Neuronal stem cell (in vitro differentiated cells): ENCODE measurements around the gene FUT3.
A peak's percentile ranks its signal among the peaks of the same experiment; 100 is the strongest.
"Not testable (repeated sequence)": the region's sequence is repeated elsewhere in the genome, so short reads cannot be mapped to it uniquely, and the experiment has no call there.

Source experiments
- DNase-seq: peaks from one replicate; pipeline ENCODE4 v3.0.0-alpha.2; 2013; ENCODE audit warnings: low spot score
- H2AFZ ChIP-seq: one replicate; pipeline ENCODE4 v1.6.1; 2013; ENCODE audit warnings: mild to moderate bottlenecking, low read length, inconsistent platforms
- H2AK5ac ChIP-seq: 2 replicates; pipeline ENCODE4 v1.6.1; 2013; ENCODE audit warnings: low read depth, mild to moderate bottlenecking, inconsistent platforms, low read length, moderate library complexity, mixed read lengths
- H2BK120ac ChIP-seq: 2 replicates; pipeline ENCODE4 v1.6.1; 2013; ENCODE audit warnings: low read depth, mild to moderate bottlenecking, inconsistent platforms, low read length, moderate library complexity, mixed read lengths
- H2BK12ac ChIP-seq: one replicate; pipeline ENCODE4 v1.6.1; 2013; ENCODE audit warnings: low read length, inconsistent platforms
- H2BK15ac ChIP-seq: 2 replicates; pipeline ENCODE4 v1.6.1; 2013; ENCODE audit warnings: mild to moderate bottlenecking, low read length, inconsistent platforms, mixed read lengths
- H2BK5ac ChIP-seq: one replicate; pipeline ENCODE4 v1.6.1; 2013; ENCODE audit warnings: inconsistent platforms, mild to moderate bottlenecking, low read length, moderate library complexity
- H3K14ac ChIP-seq: one replicate; pipeline ENCODE4 v1.6.1; 2013; ENCODE audit warnings: low read length, inconsistent platforms
- H3K18ac ChIP-seq: 2 replicates; pipeline ENCODE4 v1.6.1; 2013; ENCODE audit warnings: low read length, inconsistent platforms
- H3K23ac ChIP-seq: 2 replicates; pipeline ENCODE4 v1.6.1; 2013; ENCODE audit warnings: low read depth, mild to moderate bottlenecking, mixed read lengths, low read length, inconsistent platforms; ENCODE audit not compliant: poor library complexity
- H3K27ac ChIP-seq: replicated peaks from 3 replicates; pipeline ENCODE4 v1.5.1; 2013; ENCODE audit warnings: low read length, inconsistent platforms
- H3K27me3 ChIP-seq, 3 experiments: 2 replicates each; pipeline ENCODE4 v1.6.1; 2013; ENCODE audit warnings: low read length in 3 of 3, mild to moderate bottlenecking in 2 of 3, inconsistent platforms in 1 of 3, low read depth in 1 of 3, mixed read lengths in 1 of 3, moderate library complexity in 1 of 3; ENCODE audit not compliant: control insufficient read depth in 3 of 3, insufficient read depth in 3 of 3
- H3K36me3 ChIP-seq, 2 donors: replicated peaks in 1 of 2; 2 replicates each; pipeline ENCODE4 v1.6.1; 2013; ENCODE audit warnings: low read length in 2 of 2; ENCODE audit not compliant: control insufficient read depth in 2 of 2, insufficient read depth in 2 of 2
- H3K4ac ChIP-seq: 2 replicates; pipeline ENCODE4 v1.6.1; 2013; ENCODE audit warnings: inconsistent platforms, mild to moderate bottlenecking, low read length, moderate library complexity
- H3K4me1 ChIP-seq, 2 donors: 1 replicate in 1 of 2; 2 replicates in 1 of 2; pipeline ENCODE4 v1.6.1; 2013; ENCODE audit warnings: low read length in 2 of 2, low read depth in 1 of 2; ENCODE audit not compliant: control insufficient read depth in 2 of 2, insufficient read depth in 1 of 2
- H3K4me2 ChIP-seq: one replicate; pipeline ENCODE4 v1.6.1; 2013; ENCODE audit warnings: mild to moderate bottlenecking, low read length, inconsistent platforms; ENCODE audit not compliant: insufficient read depth, poor library complexity, severe bottlenecking
- H3K4me3 ChIP-seq, 2 donors: 2 replicates each; pipeline ENCODE4 v1.5.1; 2013; ENCODE audit warnings: low read length in 2 of 2, mild to moderate bottlenecking in 2 of 2, inconsistent platforms in 1 of 2, moderate library complexity in 1 of 2
- H3K79me1 ChIP-seq: one replicate; pipeline ENCODE4 v1.6.1; 2013; ENCODE audit warnings: low read depth, mild to moderate bottlenecking, inconsistent platforms, low read length, moderate library complexity
- H3K9ac ChIP-seq: one replicate; pipeline ENCODE4 v1.6.1; 2013; ENCODE audit warnings: mild to moderate bottlenecking, low read depth, low read length, inconsistent platforms; ENCODE audit not compliant: poor library complexity
- H3K9me3 ChIP-seq, 2 donors: replicated peaks in 1 of 2; 2 replicates each; pipeline versions ENCODE3 to v1.6.1; 2013; ENCODE audit warnings: low read length in 2 of 2, mild to moderate bottlenecking in 2 of 2, inconsistent platforms in 1 of 2, low read depth in 1 of 2, mixed read lengths in 1 of 2, moderate library complexity in 1 of 2; ENCODE audit not compliant: control insufficient read depth in 2 of 2, insufficient read depth in 1 of 2
- H4K8ac ChIP-seq: one replicate; pipeline ENCODE4 v1.6.1; 2013; ENCODE audit warnings: low read depth, mild to moderate bottlenecking, inconsistent platforms, low read length, moderate library complexity
- H4K91ac ChIP-seq: one replicate; pipeline ENCODE4 v1.6.1; 2013; ENCODE audit warnings: low read length, low read depth, mild to moderate bottlenecking, inconsistent platforms; ENCODE audit not compliant: poor library complexity
- WGBS, 2 donors: extraction: QIAGEN DNeasy Blood & Tissue Kit; methylation state at CpG; one replicate each; pipeline ENCODE4 v1.1.7; 2013; ENCODE audit warnings: missing lambda C conversion rate in 2 of 2, mixed read lengths in 1 of 2; ENCODE audit not compliant: insufficient read length in 2 of 2, insufficient replicate concordance in 1 of 2; ENCODE audit errors: extremely low coverage in 2 of 2; 5-methylcytosine and 5-hydroxymethylcytosine counted together

FUT3 gene

GRCh38 chr19:5877427-5877826 lies 26.2 kb upstream of the FUT3 start:
- DNase-seq = no peak
- Histone ChIP-seq H2BK12ac (no peak overlapping the region), H3K4ac (no peak overlapping the region), H4K8ac (no peak overlapping the region), H3K36me3 (no peaks in the 10 kb centered on the region), H3K27me3 (no peaks in the 10 kb centered on the region), H2AK5ac (peak overlapping the region; percentile 94), H3K27ac (peak overlapping the region; percentile 71), H2BK15ac (peak overlapping the region; percentile 30), H3K79me1 (no peaks in the 10 kb centered on the region), H2BK5ac (no peak overlapping the region), H3K9me3 (peaks cover 0 to 2% of the 10 kb centered on the region in 2 donors), H3K23ac (no peak overlapping the region), H3K18ac (peak overlapping the region; percentile 35), H2AFZ (no peak overlapping the region), H4K91ac (no peak overlapping the region), H3K4me1 (peaks cover 20 to 21% of the 10 kb centered on the region in 2 donors), H3K4me3 (no peak overlapping the region), H3K9ac (no peak overlapping the region), H2BK120ac (no peak overlapping the region), H3K14ac (no peak overlapping the region), H3K4me2 (no peak overlapping the region)
- WGBS, 2 donors = no CpG with 5 or more reads among the region's 8 CpGs

- Histone ChIP-seq H3K18ac (peak overlapping the region; percentile 38), H3K4me1 (peaks cover 2 to 14% of the 10 kb centered on the region in 2 donors)
- not testable (repeated sequence) for H3K4me3 ChIP-seq, H3K14ac ChIP-seq, H2BK12ac ChIP-seq, H3K4ac ChIP-seq, H2AFZ ChIP-seq, H3K27ac ChIP-seq, H3K9me3 ChIP-seq, H3K36me3 ChIP-seq, H2AK5ac ChIP-seq, H4K91ac ChIP-seq, H3K27me3 ChIP-seq, H2BK15ac ChIP-seq, H4K8ac ChIP-seq, H3K23ac ChIP-seq, H3K9ac ChIP-seq, DNase-seq, H3K4me2 ChIP-seq, H2BK5ac ChIP-seq, H2BK120ac ChIP-seq, H3K79me1 ChIP-seq
- WGBS, 2 donors = no CpG with 5 or more reads among the region's 7 CpGs
Observed at GRCh38 chr19:5874496-5874895, 23.2 kb upstream of the FUT3 start.

- Histone ChIP-seq H3K79me1 (no peaks in the 10 kb centered on the region), H3K14ac (no peak overlapping the region), H3K27ac (no peak overlapping the region), H3K18ac (no peak overlapping the region), H3K4ac (no peak overlapping the region), H3K4me2 (no peak overlapping the region), H4K91ac (no peak overlapping the region), H3K27me3 (no peaks in the 10 kb centered on the region), H3K23ac (no peak overlapping the region), H3K9ac (no peak overlapping the region), H4K8ac (no peak overlapping the region), H2AK5ac (no peak overlapping the region), H2AFZ (no peak overlapping the region), H3K4me3 (peak overlapping the region in 1 of 2 donors; percentile 23), H3K36me3 (no peaks in the 10 kb centered on the region), H2BK12ac (no peak overlapping the region), H2BK15ac (no peak overlapping the region), H2BK5ac (peak overlapping the region; percentile 45), H3K9me3 (peaks cover 0 to 2% of the 10 kb centered on the region in 2 donors), H2BK120ac (no peak overlapping the region), H3K4me1 (peaks cover 2 to 14% of the 10 kb centered on the region in 2 donors)
- no CpG with 5 or more reads among the region's 12 CpGs for WGBS, 2 donors
- no peak for DNase-seq
Observed at GRCh38 chr19:5873617-5874199, 22.5 kb upstream of the FUT3 start.

GRCh38 chr19:5870986-5871394 lies 19.7 kb upstream of the FUT3 start:
- Histone ChIP-seq H2BK5ac (no peak overlapping the region), H2BK12ac (no peak overlapping the region), H3K27ac (no peak overlapping the region), H3K18ac (no peak overlapping the region), H3K23ac (no peak overlapping the region), H2AK5ac (no peak overlapping the region), H3K27me3 (peaks cover 0 to 3% (median 0%) of the 10 kb centered on the region in 3 experiments), H4K91ac (no peak overlapping the region), H3K9me3 (peaks cover 0 to 2% of the 10 kb centered on the region in 2 donors), H3K9ac (no peak overlapping the region), H3K4ac (no peak overlapping the region), H4K8ac (no peak overlapping the region), H3K4me3 (no peak overlapping the region), H3K4me2 (no peak overlapping the region), H3K14ac (no peak overlapping the region), H2AFZ (no peak overlapping the region), H3K79me1 (no peaks in the 10 kb centered on the region), H2BK15ac (no peak overlapping the region), H3K36me3 (no peaks in the 10 kb centered on the region), H3K4me1 (peaks cover 2 to 3% of the 10 kb centered on the region in 2 donors), H2BK120ac (no peak overlapping the region)
- no CpG with 5 or more reads among the region's 12 CpGs for WGBS, 2 donors
- no peak for DNase-seq
